Fibroblast of lung (primary cell): ENCODE measurements around the gene APEX2. TPM values are rescaled to one million over a fixed set of nuclear protein-coding genes. Genes with fewer than 3 reads are reported as not detected.

Experiments
- DNase-seq, 2 donors: peaks; one replicate each; pipeline versions ENCODE4 v3.0.0 to v3.0.0-alpha.2; 2010; ENCODE audit warnings: low read depth in 2 of 2
- H2AFZ ChIP-seq: 2 replicates; pipeline ENCODE4 v1.5.1; 2012; ENCODE audit warnings: low read length, control low read depth, inconsistent platforms
- H3K27ac ChIP-seq: 2 replicates; pipeline ENCODE4 v1.5.1; 2011; ENCODE audit warnings: low read length, control low read depth; ENCODE audit not compliant: insufficient read depth
- H3K27me3 ChIP-seq: 2 replicates; pipeline ENCODE4 v1.5.1; 2011; ENCODE audit warnings: mild to moderate bottlenecking, low read length; ENCODE audit not compliant: control insufficient read depth, insufficient read depth
- H3K36me3 ChIP-seq: 2 replicates; pipeline ENCODE4 v1.5.1; 2011; ENCODE audit warnings: low read length; ENCODE audit not compliant: control insufficient read depth, insufficient read depth
- H3K4me1 ChIP-seq: 2 replicates; pipeline ENCODE4 v1.5.1; 2011; ENCODE audit warnings: low read length; ENCODE audit not compliant: control insufficient read depth, insufficient read depth; ENCODE audit errors: extremely low read depth
- H3K4me2 ChIP-seq: 2 replicates; pipeline ENCODE4 v1.5.1; 2011; ENCODE audit warnings: low read length, control low read depth; ENCODE audit not compliant: insufficient read depth; ENCODE audit errors: extremely low read depth
- H3K4me3 ChIP-seq, 4 experiments: fragments of 200-600 bp in 1 of 4; sonication (generic) in 1 of 4; replicated peaks in 1 of 4; 2 replicates each; pipeline ENCODE4 v1.5.1; 2011 to 2016; ENCODE audit warnings: low read length in 4 of 4, low read depth in 3 of 4, mild to moderate bottlenecking in 3 of 4, control low read depth in 2 of 4, inconsistent platforms in 1 of 4, mixed read lengths in 1 of 4; ENCODE audit not compliant: insufficient read depth in 1 of 4; ENCODE audit errors: control extremely low read depth in 1 of 4
- H3K79me2 ChIP-seq: 2 replicates; pipeline ENCODE4 v1.5.1; 2012; ENCODE audit warnings: mild to moderate bottlenecking, low read length, inconsistent platforms; ENCODE audit not compliant: control insufficient read depth, insufficient read depth
- H3K9ac ChIP-seq: 2 replicates; pipeline ENCODE4 v1.5.1; 2011; ENCODE audit warnings: mild to moderate bottlenecking, low read length, control low read depth; ENCODE audit not compliant: insufficient read depth
- H3K9me3 ChIP-seq: 2 replicates; pipeline ENCODE4 v1.5.1; 2012; ENCODE audit warnings: low read depth, low read length; ENCODE audit not compliant: control insufficient read depth, insufficient read depth
- H4K20me1 ChIP-seq: 2 replicates; pipeline ENCODE4 v1.5.1; 2011; ENCODE audit warnings: low read length; ENCODE audit not compliant: control insufficient read depth, insufficient read depth; ENCODE audit errors: extremely low read depth
- CTCF ChIP-seq, 2 donors: IDR thresholded peaks in 1 of 2; conservative IDR thresholded peaks in 1 of 2; 1 replicate in 1 of 2; 2 replicates in 1 of 2; pipeline ENCODE4 v1.5.1; 2011 to 2012; ENCODE audit warnings: low read length in 2 of 2, control low read depth in 1 of 2, inconsistent platforms in 1 of 2, low read depth in 1 of 2, mild to moderate bottlenecking in 1 of 2
- EZH2 ChIP-seq: IDR thresholded peaks from 2 replicates; pipeline ENCODE4 v1.5.1; 2012; ENCODE audit warnings: low read length, control low read depth, mild to moderate bottlenecking; ENCODE audit errors: missing control alignments
- polyA plus RNA-seq, 2 donors: library from polyadenylated mRNA; depleted of rRNA in 1 of 2; stranded (reverse) in 1 of 2; unstranded in 1 of 2; fragments of >200 nt; gene quantifications; 2 replicates each; pipeline ENCODE4 v1.2.1, GENCODE V29; 2011 to 2012; ENCODE audit warnings: missing spikeins in 1 of 2
- total RNA-seq: library from RNA; depleted of rRNA; stranded (reverse); fragments of >200 nt; gene quantifications from 2 replicates; pipeline ENCODE4 v1.2.1, GENCODE V29; 2014

APEX2 gene
- total and polyA plus RNA-seq, 2 donors (not counting 1 experiment from before 2014, with no cell fraction given): 4.8 to 11.0 TPM

- no peak overlapping the region for H3K27ac ChIP-seq
- TF ChIP-seq CTCF (conservative IDR thresholded peaks at IDR 0.05 in 1 of 2, IDR thresholded peaks at IDR 0.05 in 1 of 2; ENCODE audit: low read depth in 1 of 2, low read length in 2 of 2) (no peak), EZH2 (no peak)
Measured at GRCh38 chrX:55028611-55029010, 28.4 kb downstream of the APEX2 start.

GRCh38 chrX:55029291-55029690 lies 29.1 kb downstream of the APEX2 start:
- Histone ChIP-seq H3K79me2 (no peaks in the 10 kb centered on the region), H3K4me2 (no peak overlapping the region), H3K36me3 (no peaks in the 10 kb centered on the region), H3K4me3 (no peak overlapping the region), H3K27me3 (no peaks in the 10 kb centered on the region), H3K9ac (no peak overlapping the region), H3K27ac (no peak overlapping the region), H2AFZ (no peak overlapping the region), H3K4me1 (no peaks in the 10 kb centered on the region), H3K9me3 (no peaks in the 10 kb centered on the region), H4K20me1 (no peaks in the 10 kb centered on the region)
- no peak for DNase-seq
- TF ChIP-seq EZH2 (no peak), CTCF (conservative IDR thresholded peaks at IDR 0.05 in 1 of 2, IDR thresholded peaks at IDR 0.05 in 1 of 2; ENCODE audit: low read depth in 1 of 2, low read length in 2 of 2) (no peak)

More at GRCh38 chrX:55028611-55029010, 28.4 kb downstream of the APEX2 start:
- Histone ChIP-seq H3K79me2 (no peaks in the 10 kb centered on the region), H2AFZ (no peak overlapping the region), H3K4me1 (no peaks in the 10 kb centered on the region), H4K20me1 (no peaks in the 10 kb centered on the region), H3K27me3 (no peaks in the 10 kb centered on the region), H3K9ac (no peak overlapping the region), H3K9me3 (no peaks in the 10 kb centered on the region), H3K36me3 (no peaks in the 10 kb centered on the region), H3K4me2 (no peak overlapping the region), H3K4me3 (no peak overlapping the region)
- no peak for DNase-seq

- no peak for DNase-seq
- H3K36me3 ChIP-seq: no peaks in the 10 kb centered on the region
- no peak within 1 kb of the TSS for H3K27ac ChIP-seq
- no peaks in the 10 kb centered on the region for H3K9me3 ChIP-seq
- H3K4me1 ChIP-seq: no peaks in the 10 kb centered on the region
- TF ChIP-seq CTCF (conservative IDR thresholded peaks at IDR 0.05 in 1 of 2, IDR thresholded peaks at IDR 0.05 in 1 of 2; ENCODE audit: low read depth in 1 of 2, low read length in 2 of 2) (no peak), EZH2 (no peak)
- H3K79me2 ChIP-seq: no peaks in the 10 kb centered on the region
- no peaks in the 10 kb centered on the region for H3K27me3 ChIP-seq
- no peak within 1 kb of the TSS for H3K4me3 ChIP-seq
- no peaks in the 10 kb centered on the region for H4K20me1 ChIP-seq
- H3K4me2 ChIP-seq: no peak within 1 kb of the TSS
- H2AFZ ChIP-seq: no peak within 1 kb of the TSS
- H3K9ac ChIP-seq: no peak within 1 kb of the TSS
Measured at GRCh38 chrX:55030271-55031205, 30.4 kb downstream of the APEX2 start, which contains the start of gene ALAS2. ALAS2 (minus strand) TSS chrX:55030977; CDS start chrX:55026000, 4,977 bp downstream.
